ENCODE results near the gene ELAC1.
"Not testable (repeated sequence)": the region's sequence is repeated elsewhere in the genome, so short reads cannot be mapped to it uniquely, and the experiment has no call there.

The ELAC1 gene

GRCh38 chr18:50967714-50968661 lies at the start of gene ELAC1:
Gene ELAC1, plus strand, starts transcription at chr18:50968040. Its CDS starts 6,365 bp downstream, at chr18:50974405.
- DNase-seq (ENCODE audit: low read depth) = peak; percentile 51

- no peak for DNase-seq (ENCODE audit: low read depth)
Observed at GRCh38 chr18:50918153-50918552, 49.7 kb upstream of the ELAC1 start.

- no peak for DNase-seq (ENCODE audit: low read depth)
Observed at GRCh38 chr18:50924372-50924771, 43.5 kb upstream of the ELAC1 start.

GRCh38 chr18:50926521-50926920 lies 41.3 kb upstream of the ELAC1 start:
- no peak for DNase-seq (ENCODE audit: low read depth)

- DNase-seq (ENCODE audit: low read depth) = no peak
Observed at GRCh38 chr18:50928551-50928950, 39.3 kb upstream of the ELAC1 start.

GRCh38 chr18:50933684-50934083 lies 34.2 kb upstream of the ELAC1 start:
- no peak for DNase-seq (ENCODE audit: low read depth)

GRCh38 chr18:50934545-50935211 lies 33.2 kb upstream of the ELAC1 start:
- DNase-seq (ENCODE audit: low read depth) = no peak

GRCh38 chr18:50935493-50936191 lies 32.2 kb upstream of the ELAC1 start:
- no peak for DNase-seq (ENCODE audit: low read depth)

- DNase-seq (ENCODE audit: low read depth) = no peak
Observed at GRCh38 chr18:50937183-50937582, 30.7 kb upstream of the ELAC1 start.

- no peak for DNase-seq (ENCODE audit: low read depth)
Observed at GRCh38 chr18:50938912-50939311, 28.9 kb upstream of the ELAC1 start.

GRCh38 chr18:50944245-50944932 lies 23.5 kb upstream of the ELAC1 start:
- DNase-seq (ENCODE audit: low read depth) = no peak

- DNase-seq (ENCODE audit: low read depth) = not testable (repeated sequence)
Observed at GRCh38 chr18:50945918-50946317, 21.9 kb upstream of the ELAC1 start.

- no peak for DNase-seq (ENCODE audit: low read depth)
Observed at GRCh38 chr18:50947899-50948298, 19.9 kb upstream of the ELAC1 start.

- no peak for DNase-seq (ENCODE audit: low read depth)
Observed at GRCh38 chr18:50949185-50949584, 18.7 kb upstream of the ELAC1 start.

- DNase-seq (ENCODE audit: low read depth) = no peak
Observed at GRCh38 chr18:50950626-50951025, 17.2 kb upstream of the ELAC1 start.

GRCh38 chr18:50953822-50954221 lies 14.0 kb upstream of the ELAC1 start:
- DNase-seq (ENCODE audit: low read depth) = no peak

- no peak for DNase-seq (ENCODE audit: low read depth)
Observed at GRCh38 chr18:50955253-50955652, 12.6 kb upstream of the ELAC1 start.

GRCh38 chr18:50956116-50956515 lies 11.7 kb upstream of the ELAC1 start:
- DNase-seq (ENCODE audit: low read depth) = no peak

- DNase-seq (ENCODE audit: low read depth) = no peak
Observed at GRCh38 chr18:50961974-50962373, 5.9 kb upstream of the ELAC1 start.

- DNase-seq (ENCODE audit: low read depth) = no peak
Observed at GRCh38 chr18:50969448-50969847, 1.6 kb downstream of the ELAC1 start.

- no peak for DNase-seq (ENCODE audit: low read depth)
Observed at GRCh38 chr18:50970006-50970405, 2.2 kb downstream of the ELAC1 start.

GRCh38 chr18:50972404-50972803 lies 4.6 kb downstream of the ELAC1 start:
- not testable (repeated sequence) for DNase-seq (ENCODE audit: low read depth)
